Stimulated activated CD4-positive, alpha-beta T cell treated with anti-CD3 and anti-CD28 coated beads, TNF-alpha, amount 100 ng/mL, for 1 hour (primary cell): ENCODE results near the gene LAPTM5.
"Not testable (repeated sequence)": the region's sequence is repeated elsewhere in the genome, so short reads cannot be mapped to it uniquely, and the experiment has no call there.

Experiments
- DNase-seq, 3 donors: peaks; one replicate each; pipeline ENCODE4 v3.0.0-alpha.2; 2020; ENCODE audit warnings: low read depth in 3 of 3, low spot score in 1 of 3

The LAPTM5 gene

GRCh38 chr1:30698401-30698981 is 59.1 kb downstream of the LAPTM5 start:
- DNase-seq: no peak

- no peak for DNase-seq
Observed at GRCh38 chr1:30697571-30698376, 59.8 kb downstream of the LAPTM5 start.

DNA sequence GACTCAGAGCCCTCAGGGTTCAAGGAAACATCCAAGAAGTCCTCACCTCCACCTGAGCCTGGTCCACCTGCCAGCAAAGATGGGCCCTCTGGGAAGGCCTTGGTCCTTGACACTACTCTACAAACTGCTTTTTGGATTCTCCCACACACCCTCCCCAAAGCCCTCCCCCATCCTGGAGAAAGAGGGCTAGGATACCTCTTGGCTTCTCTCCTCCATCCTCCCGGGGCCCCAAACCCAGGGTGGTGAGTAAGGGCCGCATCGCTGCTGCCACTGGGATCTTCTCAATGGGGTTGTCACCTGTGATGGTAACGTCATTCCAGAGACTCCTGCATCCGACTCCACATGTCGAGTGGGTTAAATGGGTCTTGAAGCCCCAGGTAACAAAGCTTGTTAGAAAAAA is 60.7 kb downstream of the LAPTM5 start:
- DNase-seq: no peak

DNA sequence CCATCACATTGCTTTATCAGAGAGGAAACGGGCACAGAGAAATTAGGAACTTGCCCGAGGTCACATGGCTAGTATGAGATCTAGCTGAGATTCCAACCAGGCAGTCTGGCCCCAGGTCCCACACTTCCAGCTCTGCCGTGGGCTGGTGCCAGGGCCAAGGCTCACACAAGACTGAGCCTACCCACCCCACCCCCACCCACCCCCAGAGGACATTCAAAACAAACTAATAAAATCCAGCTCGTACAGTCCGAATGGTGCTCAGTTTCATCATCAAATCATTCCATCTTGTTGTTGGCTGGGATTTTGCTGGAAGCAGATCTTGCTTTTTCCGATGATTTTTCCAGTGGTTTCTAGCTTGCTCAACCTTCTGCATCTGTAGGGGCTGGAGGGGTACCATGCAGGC is 62.1 kb downstream of the LAPTM5 start:
- no peak for DNase-seq

DNA sequence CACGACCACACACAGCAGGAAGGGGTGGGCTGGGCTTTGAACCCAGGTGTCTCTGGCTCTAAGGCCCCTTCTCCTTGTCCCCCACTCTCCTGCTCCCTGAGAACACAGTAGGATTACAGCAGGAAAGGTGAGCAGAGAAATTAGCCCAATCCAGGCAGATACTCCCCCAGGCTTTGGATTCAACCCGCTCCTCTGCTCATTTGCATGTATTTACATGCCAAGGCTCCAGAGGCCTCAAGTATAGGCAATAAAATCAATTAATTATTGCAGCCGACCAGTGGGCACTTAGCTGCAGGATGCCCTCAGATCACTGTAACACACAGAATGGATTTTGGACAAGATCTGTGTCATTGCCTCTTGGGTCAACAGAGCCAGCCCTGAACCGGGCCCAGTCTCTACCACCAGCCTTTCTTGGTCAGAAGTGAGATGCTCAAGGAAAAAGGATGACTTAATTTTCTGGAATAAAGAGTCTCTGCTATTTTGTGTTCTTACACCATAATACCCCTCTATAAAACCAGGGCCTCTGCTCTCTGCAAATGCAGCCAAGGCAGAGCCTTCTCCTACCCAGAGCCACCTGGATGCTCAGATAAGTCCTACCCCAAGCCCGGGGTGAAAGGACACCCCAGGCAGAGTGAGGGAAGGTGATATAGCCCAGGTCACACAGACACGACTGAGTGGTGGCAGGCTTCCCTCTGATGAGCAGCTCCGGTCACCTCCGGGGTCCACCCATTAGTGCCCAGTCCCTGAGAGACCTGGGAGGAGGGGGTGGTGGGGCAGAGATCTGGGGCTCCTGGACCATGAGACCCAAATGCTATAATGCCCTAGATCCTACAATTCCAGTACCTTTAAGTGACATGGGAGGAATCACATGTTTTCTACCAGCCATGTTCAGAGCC is 63.0 kb downstream of the LAPTM5 start:
- no peak for DNase-seq

DNA sequence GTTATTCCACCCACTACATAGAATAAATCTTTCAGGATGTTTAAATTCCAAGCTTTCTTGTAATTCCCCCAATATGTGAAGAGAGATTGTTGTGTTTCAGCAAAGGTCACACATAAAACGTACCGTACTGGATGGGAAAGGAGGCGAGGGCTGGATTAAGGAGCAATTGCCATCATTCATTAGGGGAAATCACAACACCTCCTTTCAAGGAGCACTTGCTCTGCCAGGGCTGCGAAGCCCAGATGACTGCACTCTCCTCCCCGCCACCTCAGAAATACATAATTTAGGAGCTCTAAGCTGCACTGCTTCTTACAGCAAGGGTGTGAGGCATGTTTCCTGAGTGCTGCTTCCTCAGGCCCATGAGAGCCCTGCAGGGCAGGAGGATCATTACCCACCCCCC is 63.8 kb downstream of the LAPTM5 start:
- DNase-seq: no peak

- no peak for DNase-seq
Observed at GRCh38 chr1:30693366-30693765, 64.2 kb downstream of the LAPTM5 start.

GRCh38 chr1:30692948-30693301 is 64.6 kb downstream of the LAPTM5 start:
- DNase-seq: no peak

- DNase-seq: no peak
Observed at GRCh38 chr1:30692201-30692947, 65.2 kb downstream of the LAPTM5 start.

- no peak for DNase-seq
Observed at GRCh38 chr1:30691480-30691879, 66.1 kb downstream of the LAPTM5 start.

DNA sequence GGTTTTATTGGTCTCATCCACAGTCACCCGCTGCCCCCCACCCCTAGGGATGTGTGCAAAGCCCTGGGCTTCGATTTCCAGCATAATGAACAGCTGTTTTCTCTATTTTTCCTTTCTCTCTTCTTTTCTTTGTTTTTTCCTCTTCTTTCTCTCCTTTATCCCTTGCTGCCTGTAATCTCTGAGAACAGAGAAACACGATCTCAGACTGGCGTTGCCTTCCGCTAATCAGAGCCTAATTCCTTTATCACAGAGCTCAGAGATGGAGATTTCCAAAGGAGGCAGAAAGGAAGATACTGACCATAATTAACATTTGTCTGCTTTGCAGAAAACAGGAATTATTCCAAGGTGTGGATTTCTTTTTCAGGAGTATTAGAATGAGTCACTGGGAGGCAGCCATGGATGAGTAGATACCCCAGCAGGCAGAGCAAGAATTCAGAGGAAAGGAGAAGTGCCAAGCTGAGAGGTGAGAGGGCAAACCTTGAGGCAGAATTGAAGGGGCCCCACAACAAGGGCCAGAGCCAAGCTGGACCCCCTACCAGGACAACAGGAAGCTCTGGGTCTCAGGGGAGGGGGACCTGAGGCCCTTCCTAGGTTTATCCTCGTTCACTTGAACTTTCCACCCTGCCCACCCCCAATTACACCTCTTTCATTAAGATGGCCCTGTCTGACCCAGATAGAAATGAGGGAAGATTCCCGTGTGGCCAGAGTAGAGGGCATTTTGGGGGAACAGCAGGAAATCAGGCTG is 67.5 kb downstream of the LAPTM5 start:
- DNase-seq: no peak

GRCh38 chr1:30688920-30689794 is 68.4 kb downstream of the LAPTM5 start:
- no peak for DNase-seq

- not testable (repeated sequence) for DNase-seq
Observed at GRCh38 chr1:30688516-30688915, 69.1 kb downstream of the LAPTM5 start.

DNA sequence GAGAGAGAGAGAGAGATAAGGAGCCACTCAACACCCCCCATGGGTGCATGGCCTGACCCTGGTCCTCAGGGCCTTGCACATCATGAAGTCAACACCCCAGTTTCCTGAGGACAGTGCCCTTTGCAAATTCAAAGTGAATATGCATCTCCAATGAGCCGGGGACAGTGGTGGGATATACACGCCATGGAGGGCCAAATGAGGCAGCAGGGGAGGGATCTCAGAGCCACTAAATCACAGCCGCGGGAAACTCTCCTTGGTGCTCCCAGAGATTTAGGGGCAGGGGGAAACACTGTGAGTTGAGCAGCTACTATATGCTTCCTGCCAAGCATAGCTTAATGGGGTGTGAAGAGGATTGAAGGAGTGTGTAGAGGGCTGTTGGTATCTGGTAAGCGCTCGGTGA is 69.7 kb downstream of the LAPTM5 start:
- DNase-seq: no peak

DNA sequence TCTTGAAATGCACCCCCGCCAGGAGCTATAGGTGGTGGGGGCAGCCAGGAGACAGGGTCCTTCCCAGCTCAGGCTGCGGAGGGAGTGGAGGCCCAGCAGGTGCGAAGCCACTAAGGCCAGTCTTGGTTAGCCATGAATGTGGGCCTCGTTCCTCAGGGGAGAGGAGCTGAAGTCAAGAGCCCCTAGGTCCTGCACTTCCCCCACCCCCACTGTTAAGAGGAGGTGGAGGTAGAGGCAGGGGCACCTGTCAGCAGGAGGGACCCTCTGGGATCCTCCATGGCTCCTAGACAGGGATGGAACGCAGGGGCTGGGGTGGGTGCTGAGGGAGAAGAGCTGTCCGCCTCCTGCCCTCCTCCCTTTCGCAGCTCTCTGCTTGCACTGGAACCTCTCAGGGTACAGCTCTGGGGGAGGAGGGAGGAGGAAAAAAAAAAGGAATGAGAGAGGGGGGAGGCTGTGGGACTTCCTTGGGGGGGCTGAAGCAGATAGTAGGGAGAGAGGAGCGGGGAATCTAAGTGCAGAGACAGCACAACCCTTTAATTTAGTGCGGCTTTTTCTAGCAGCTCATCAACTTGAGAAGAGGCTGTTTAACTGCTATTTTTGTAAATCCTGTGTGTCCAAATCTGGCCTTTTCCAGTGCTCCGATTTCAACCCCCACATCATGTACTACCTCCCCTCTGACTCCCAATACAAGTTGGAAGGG is 71.2 kb downstream of the LAPTM5 start:
- DNase-seq: no peak

DNA sequence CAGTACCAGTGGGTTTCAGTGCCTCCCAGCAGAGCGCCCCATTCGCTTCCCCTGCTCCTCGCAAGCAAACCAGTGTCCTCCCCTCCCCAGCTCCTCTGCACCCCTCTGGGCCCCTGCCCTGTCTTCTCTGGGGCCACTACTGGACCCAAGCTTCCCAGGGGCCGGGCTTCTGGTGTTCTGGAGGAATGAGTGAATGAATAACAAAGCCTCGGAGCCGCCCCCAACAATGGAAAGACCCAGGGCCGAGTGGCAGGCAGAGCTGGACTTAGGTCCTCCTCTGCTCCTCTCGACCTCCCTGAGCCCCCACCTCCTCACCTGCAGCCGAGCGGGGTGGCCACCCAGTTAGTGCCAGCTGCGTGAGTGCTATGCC is 71.8 kb downstream of the LAPTM5 start:
- DNase-seq: no peak

- no peak for DNase-seq
Observed at GRCh38 chr1:30684881-30685795, 72.4 kb downstream of the LAPTM5 start.

GRCh38 chr1:30684259-30684658 is 73.3 kb downstream of the LAPTM5 start:
- DNase-seq: no peak
